GM18508 (cell line): ENCODE results near the gene UAP1.
"Not testable (repeated sequence)": the region's sequence is repeated elsewhere in the genome, so short reads cannot be mapped to it uniquely, and the experiment has no call there.

ENCODE experiments used
- ATAC-seq: cut with Tn5 transposase; IDR thresholded peaks from one replicate; pipeline ENCODE4 v1.9.1; 2021; ENCODE audit warnings: moderate number of reproducible peaks; ENCODE audit not compliant: insufficient read depth, unreplicated experiment

The UAP1 gene

GRCh38 chr1:162564762-162565218, 3.3 kb downstream of the UAP1 start:
- no peak for ATAC-seq

- no peak for ATAC-seq
These were observed 3.9 kb downstream of the UAP1 start for GRCh38 chr1:162565460-162565859.

GRCh38 chr1:162566870-162567269, 5.3 kb downstream of the UAP1 start:
- ATAC-seq, result no peak

GRCh38 chr1:162568802-162569201, 7.3 kb downstream of the UAP1 start:
- ATAC-seq, result no peak

GRCh38 chr1:162570718-162571117, 9.2 kb downstream of the UAP1 start:
- no peak for ATAC-seq

- ATAC-seq, result not testable (repeated sequence)
These were observed 9.6 kb downstream of the UAP1 start for GRCh38 chr1:162571121-162571520.

GRCh38 chr1:162571696-162572095, 10.2 kb downstream of the UAP1 start:
- no peak for ATAC-seq

- no peak for ATAC-seq
These were observed 11.6 kb downstream of the UAP1 start for GRCh38 chr1:162573136-162573535.

GRCh38 chr1:162578071-162578700, 16.7 kb downstream of the UAP1 start:
- ATAC-seq, result no peak

- ATAC-seq, result no peak
These were observed 17.4 kb downstream of the UAP1 start for GRCh38 chr1:162578936-162579335.

GRCh38 chr1:162580308-162580707, 18.8 kb downstream of the UAP1 start:
- ATAC-seq, result no peak

GRCh38 chr1:162582901-162583300, 21.4 kb downstream of the UAP1 start:
- not testable (repeated sequence) for ATAC-seq

- not testable (repeated sequence) for ATAC-seq
These were observed 23.6 kb downstream of the UAP1 start for GRCh38 chr1:162585101-162585500.

GRCh38 chr1:162587347-162587746, 25.8 kb downstream of the UAP1 start:
- no peak for ATAC-seq

GRCh38 chr1:162587761-162588260, 26.3 kb downstream of the UAP1 start:
- ATAC-seq, result no peak

- ATAC-seq, result no peak
These were observed 28.6 kb downstream of the UAP1 start for GRCh38 chr1:162590101-162590500.

- ATAC-seq, result no peak
These were observed 29.2 kb downstream of the UAP1 start for GRCh38 chr1:162590686-162591085.

- no peak for ATAC-seq
These were observed 35.1 kb downstream of the UAP1 start for GRCh38 chr1:162596514-162597170.

- ATAC-seq, result no peak
These were observed 37.9 kb downstream of the UAP1 start for GRCh38 chr1:162599451-162599850.

- ATAC-seq, result not testable (repeated sequence)
These were observed 41.6 kb downstream of the UAP1 start for GRCh38 chr1:162603117-162603516.

- no peak for ATAC-seq
These were observed 43.9 kb downstream of the UAP1 start for GRCh38 chr1:162605225-162605927.
